Stimulated activated CD8-positive, alpha-beta memory T cell treated with anti-CD3 and anti-CD28 coated beads, Interleukin-7, amount 100 ng/mL, for 1 hour (primary cell): ENCODE measurements around the gene NPC2.
A peak's percentile ranks its signal among the peaks of the same experiment; 100 is the strongest.

ENCODE experiments used
- DNase-seq, 2 donors: peaks; one replicate each; pipeline ENCODE4 v3.0.0-alpha.2; 2020; ENCODE audit warnings: low read depth in 2 of 2

NPC2 gene

GRCh38 chr14:74503291-74503937 is 10.3 kb upstream of the NPC2 start:
- no peak for DNase-seq

GRCh38 chr14:74502236-74503019 is 9.3 kb upstream of the NPC2 start:
- DNase-seq = no peak

- no peak for DNase-seq
These were observed 8.6 kb upstream of the NPC2 start for GRCh38 chr14:74501691-74502090.

- DNase-seq = no peak
These were observed 8.1 kb upstream of the NPC2 start for GRCh38 chr14:74501135-74501614.

- no peak for DNase-seq
These were observed 7.5 kb upstream of the NPC2 start for GRCh38 chr14:74500417-74501134.

GRCh38 chr14:74495356-74495755 is 2.3 kb upstream of the NPC2 start:
- no peak for DNase-seq

GRCh38 chr14:74493343-74494261 is 497 bp upstream of the NPC2 start, which contains the start of gene ISCA2:
ISCA2 (plus strand) TSS chr14:74493765; CDS start chr14:74493775, 10 bp downstream.
- DNase-seq = peak; percentile 96 to 99

- no peak for DNase-seq
These were observed 939 bp downstream of the NPC2 start for GRCh38 chr14:74491956-74492775.

- no peak for DNase-seq
These were observed 2.6 kb downstream of the NPC2 start for GRCh38 chr14:74490486-74490885.

- DNase-seq = no peak
These were observed 4.2 kb downstream of the NPC2 start for GRCh38 chr14:74488786-74489397.

GRCh38 chr14:74486164-74486563 is 6.9 kb downstream of the NPC2 start:
- DNase-seq = no peak

GRCh38 chr14:74483321-74483720 is 9.8 kb downstream of the NPC2 start:
- no peak for DNase-seq

GRCh38 chr14:74482571-74482970 is 10.5 kb downstream of the NPC2 start:
- DNase-seq = no peak

- DNase-seq = no peak
These were observed 13.1 kb downstream of the NPC2 start for GRCh38 chr14:74480046-74480445.

- DNase-seq = no peak
These were observed 14.0 kb downstream of the NPC2 start for GRCh38 chr14:74478996-74479635.

GRCh38 chr14:74476607-74477006 is 16.5 kb downstream of the NPC2 start:
- DNase-seq = no peak

- DNase-seq = no peak
These were observed 17.0 kb downstream of the NPC2 start for GRCh38 chr14:74476107-74476506.

GRCh38 chr14:74475678-74476077 is 17.4 kb downstream of the NPC2 start:
- DNase-seq = no peak

- no peak for DNase-seq
These were observed 18.7 kb downstream of the NPC2 start for GRCh38 chr14:74474376-74474775.

GRCh38 chr14:74472601-74473000 is 20.5 kb downstream of the NPC2 start:
- no peak for DNase-seq
